Neural progenitor cell (in vitro differentiated cells): Measurements from ENCODE around the gene PPID. TPM values are rescaled to one million over a fixed set of nuclear protein-coding genes. Genes with fewer than 3 reads are reported as not detected.

ENCODE experiments used
- DNase-seq: peaks from one replicate; pipeline ENCODE4 v3.0.0-alpha.2; 2016; ENCODE audit warnings: low spot score
- H2AFZ ChIP-seq: fragments of 200-600 bp; sonication (generic); replicated peaks from 2 replicates; pipeline ENCODE4 v1.6.1; 2016; ENCODE audit warnings: antibody characterized with exemption
- H3F3A ChIP-seq: fragments of 200-600 bp; sonication (generic); 2 replicates; pipeline ENCODE4 v1.6.1; 2016; ENCODE audit warnings: antibody characterized with exemption, low read depth
- H3K27ac ChIP-seq: fragments of 200-600 bp; sonication (generic); 2 replicates; pipeline ENCODE4 v1.5.1; 2016; ENCODE audit warnings: mild to moderate bottlenecking
- H3K27me3 ChIP-seq: fragments of 200-600 bp; sonication (generic); 2 replicates; pipeline ENCODE4 v1.6.1; 2016; ENCODE audit warnings: mild to moderate bottlenecking, moderate library complexity
- H3K36me3 ChIP-seq: fragments of 200-600 bp; sonication (generic); 2 replicates; pipeline ENCODE4 v1.5.1; 2016
- H3K4me1 ChIP-seq: fragments of 200-600 bp; sonication (generic); 2 replicates; pipeline ENCODE4 v1.6.1; 2016; ENCODE audit warnings: mixed run types
- H3K4me2 ChIP-seq: fragments of 200-600 bp; sonication (generic); 2 replicates; pipeline ENCODE4 v1.6.1; 2016
- H3K4me3 ChIP-seq: fragments of 200-600 bp; sonication (generic); 2 replicates; pipeline ENCODE4 v1.5.1; 2016
- H3K79me2 ChIP-seq: fragments of 200-600 bp; sonication (generic); 2 replicates; pipeline ENCODE4 v1.6.1; 2016; ENCODE audit warnings: low read depth
- H3K9ac ChIP-seq: fragments of 200-600 bp; sonication (generic); 2 replicates; pipeline ENCODE4 v1.6.1; 2016
- H3K9me3 ChIP-seq: fragments of 200-600 bp; sonication (generic); 2 replicates; pipeline ENCODE4 v1.5.1; 2016; ENCODE audit warnings: low read depth
- H4K20me1 ChIP-seq: fragments of 200-600 bp; sonication (generic); 2 replicates; pipeline ENCODE4 v1.6.1; 2016; ENCODE audit warnings: low read depth
- H3K27ac Mint-ChIP-seq: 3 replicates; pipeline ENCODE4 v1.8.0; 2021; ENCODE audit warnings: mixed read lengths
- H3K27me3 Mint-ChIP-seq: 2 replicates; pipeline ENCODE4 v1.8.0; 2022; ENCODE audit warnings: low read depth, mild to moderate bottlenecking, inconsistent platforms, moderate library complexity, mixed read lengths; ENCODE audit not compliant: insufficient read depth
- H3K36me3 Mint-ChIP-seq: 3 replicates; pipeline ENCODE4 v1.8.0; 2021; ENCODE audit warnings: mixed read lengths
- H3K4me1 Mint-ChIP-seq: 3 replicates; pipeline ENCODE4 v1.8.0; 2021; ENCODE audit warnings: mixed read lengths
- H3K4me3 Mint-ChIP-seq: 3 replicates; pipeline ENCODE4 v1.8.0; 2021; ENCODE audit warnings: mild to moderate bottlenecking, moderate library complexity, mixed read lengths
- H3K9me3 Mint-ChIP-seq: 3 replicates; pipeline ENCODE4 v1.8.0; 2020; ENCODE audit warnings: mixed read lengths
- CTCF ChIP-seq: fragments of 200-600 bp; sonication (generic); IDR thresholded peaks from 2 replicates; pipeline ENCODE4 v1.5.1; 2017; ENCODE audit warnings: antibody characterized with exemption, mild to moderate bottlenecking
- EZH2 ChIP-seq: fragments of 200-600 bp; sonication (generic); IDR thresholded peaks from 2 replicates; pipeline ENCODE4 v1.6.1; 2017; ENCODE audit warnings: antibody characterized with exemption, mild to moderate bottlenecking, moderate library complexity
- EZH2phosphoT487 ChIP-seq: fragments of 200-600 bp; sonication (generic); IDR thresholded peaks from 2 replicates; pipeline ENCODE4 v1.6.1; 2017; ENCODE audit warnings: antibody characterized with exemption
- total RNA-seq: library from RNA; depleted of rRNA; stranded (reverse); fragments of >200 nt; gene quantifications from 2 replicates; pipeline ENCODE4 v1.2.3, GENCODE V29; 2015; ENCODE audit warnings: low replicate concordance

PPID gene
- total RNA-seq, 1 donor from 2014 or later, result 106 TPM

DNA sequence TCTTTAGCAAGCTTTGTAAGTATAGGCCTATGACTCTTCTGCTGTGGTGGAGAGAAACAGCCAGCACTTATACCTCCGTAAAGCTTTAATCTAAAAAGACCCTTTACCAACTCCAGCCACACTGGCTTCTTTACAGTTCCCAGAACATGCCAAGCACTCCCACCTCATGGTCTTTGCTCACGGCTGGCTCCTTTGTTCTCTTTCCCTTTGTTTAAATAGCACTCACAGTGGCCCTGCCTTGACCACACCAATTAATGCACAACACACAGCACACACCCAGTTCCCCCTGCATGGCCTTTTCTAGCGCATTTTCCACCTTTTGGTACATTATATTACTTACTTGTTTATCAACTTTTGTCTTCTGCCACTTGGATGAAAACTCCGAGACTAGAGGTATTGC is 18.9 kb downstream of the PPID start:
- Mint-ChIP-seq H3K27ac (no peak overlapping the region), H3K4me1 (peaks cover 4% of the 10 kb centered on the region), H3K36me3 (peaks cover 20% of the 10 kb centered on the region), H3K9me3 (no peaks in the 10 kb centered on the region), H3K27me3 (no peaks in the 10 kb centered on the region), H3K4me3 (no peak overlapping the region)
- no peak overlapping the region for H3K4me2 ChIP-seq
- no peak overlapping the region for H2AFZ ChIP-seq
- H3K79me2 ChIP-seq, result no peaks in the 10 kb centered on the region
- peak; percentile 20 for DNase-seq
- H3K27me3 ChIP-seq, result no peaks in the 10 kb centered on the region
- H3K9ac ChIP-seq, result no peak overlapping the region
- no peaks in the 10 kb centered on the region for H3K36me3 ChIP-seq
- H3F3A ChIP-seq, result peaks cover 6% of the 10 kb centered on the region
- no peak for TF ChIP-seq EZH2phosphoT487
- no peak for TF ChIP-seq CTCF
- TF ChIP-seq EZH2, result no peak
- no peak overlapping the region for H3K4me3 ChIP-seq
- no peaks in the 10 kb centered on the region for H3K9me3 ChIP-seq
- H3K27ac ChIP-seq, result no peak overlapping the region
- H3K4me1 ChIP-seq, result peaks cover 18% of the 10 kb centered on the region
- no peaks in the 10 kb centered on the region for H4K20me1 ChIP-seq

DNA sequence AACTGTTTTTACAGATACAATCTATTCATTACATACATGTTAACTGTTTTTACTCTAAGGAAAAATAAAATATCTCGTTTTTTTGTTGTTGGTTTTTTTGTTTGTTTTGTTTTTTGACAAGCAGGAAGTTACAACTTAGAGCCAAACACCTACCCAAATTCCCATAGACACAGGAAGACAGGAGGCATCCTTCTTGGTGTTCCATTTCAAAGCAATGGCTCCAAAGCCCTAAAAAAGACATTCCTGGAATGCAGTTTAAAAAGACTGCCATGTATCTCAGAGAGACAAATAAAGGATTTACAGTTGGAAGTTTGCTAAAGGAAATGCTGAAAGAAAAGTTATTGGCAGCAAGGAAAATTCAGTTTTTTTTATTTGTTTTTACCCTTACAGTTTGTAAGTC is 34.4 kb downstream of the PPID start:
- H3K27ac ChIP-seq, result no peak overlapping the region
- no peaks in the 10 kb centered on the region for H3K4me1 Mint-ChIP-seq
- no peaks in the 10 kb centered on the region for H3K9me3 ChIP-seq
- no peak overlapping the region for H3K9ac ChIP-seq
- no peaks in the 10 kb centered on the region for H3K9me3 Mint-ChIP-seq
- peaks cover 7% of the 10 kb centered on the region for H3K4me1 ChIP-seq
- no peaks in the 10 kb centered on the region for H3F3A ChIP-seq
- DNase-seq, result no peak
- H3K27me3 ChIP-seq, result no peaks in the 10 kb centered on the region
- no peaks in the 10 kb centered on the region for H3K36me3 Mint-ChIP-seq
- H4K20me1 ChIP-seq, result no peaks in the 10 kb centered on the region
- no peaks in the 10 kb centered on the region for H3K36me3 ChIP-seq
- H3K4me2 ChIP-seq, result no peak overlapping the region
- H3K27me3 Mint-ChIP-seq, result no peaks in the 10 kb centered on the region
- no peak overlapping the region for H3K27ac Mint-ChIP-seq
- no peak overlapping the region for H3K4me3 ChIP-seq
- no peak overlapping the region for H3K4me3 Mint-ChIP-seq
- peak overlapping the region; percentile 4 for H2AFZ ChIP-seq
- H3K79me2 ChIP-seq, result no peaks in the 10 kb centered on the region
- TF ChIP-seq CTCF, result no peak
- no peak for TF ChIP-seq EZH2phosphoT487
- no peak for TF ChIP-seq EZH2

DNA sequence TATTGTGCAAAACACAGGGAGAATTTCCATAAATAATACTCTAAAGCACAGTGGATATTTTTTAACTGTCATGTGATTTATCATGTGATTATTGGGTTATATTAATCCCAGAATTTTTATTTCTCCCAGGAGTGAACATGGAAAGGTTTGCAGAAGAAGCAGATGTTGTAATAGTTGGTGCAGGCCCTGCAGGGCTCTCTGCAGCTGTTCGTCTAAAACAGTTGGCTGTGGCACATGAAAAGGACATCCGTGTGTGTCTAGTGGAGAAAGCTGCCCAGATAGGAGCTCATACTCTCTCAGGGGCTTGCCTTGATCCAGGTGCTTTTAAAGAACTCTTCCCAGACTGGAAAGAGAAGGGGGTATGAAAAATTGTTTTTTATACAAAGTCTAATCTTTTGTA is 41.1 kb downstream of the PPID start:
- no peaks in the 10 kb centered on the region for H3K27me3 Mint-ChIP-seq

More for the DNA sequence above, 41.1 kb downstream of the PPID start:
- Histone ChIP-seq H2AFZ (no peak overlapping the region), H3K79me2 (no peaks in the 10 kb centered on the region), H3K9me3 (no peaks in the 10 kb centered on the region), H3K27ac (no peak overlapping the region), H3K4me2 (no peak overlapping the region), H3F3A (no peaks in the 10 kb centered on the region), H3K4me3 (no peak overlapping the region), H3K4me1 (no peaks in the 10 kb centered on the region), H3K9ac (no peak overlapping the region), H4K20me1 (no peaks in the 10 kb centered on the region), H3K27me3 (no peaks in the 10 kb centered on the region), H3K36me3 (no peaks in the 10 kb centered on the region)
- Mint-ChIP-seq H3K36me3 (no peaks in the 10 kb centered on the region), H3K4me1 (no peaks in the 10 kb centered on the region), H3K27ac (no peak overlapping the region), H3K4me3 (no peak overlapping the region), H3K9me3 (no peaks in the 10 kb centered on the region)
- DNase-seq, result no peak
- TF ChIP-seq EZH2phosphoT487 (no peak), EZH2 (no peak), CTCF (no peak)
